Hepatocyte (in vitro differentiated cells): Measurements from ENCODE around the gene GUF1. TPM values are rescaled to one million over a fixed set of nuclear protein-coding genes. Genes with fewer than 3 reads are reported as not detected.

Experiments
- DNase-seq: peaks from one replicate; pipeline ENCODE4 v3.0.0-alpha.2; 2016; ENCODE audit warnings: low spot score
- H2AFZ ChIP-seq: fragments of 200-600 bp; sonication (generic); 2 replicates; pipeline ENCODE4 v1.6.0; 2016; ENCODE audit warnings: antibody characterized with exemption, mild to moderate bottlenecking
- H3K27ac ChIP-seq: fragments of 200-600 bp; sonication (generic); 2 replicates; pipeline ENCODE4 v1.5.1; 2016; ENCODE audit warnings: mild to moderate bottlenecking
- H3K27me3 ChIP-seq: fragments of 200-600 bp; sonication (generic); 2 replicates; pipeline ENCODE4 v1.6.1; 2016
- H3K36me3 ChIP-seq: fragments of 200-600 bp; sonication (generic); replicated peaks from 2 replicates; pipeline ENCODE4 v1.5.1; 2016; ENCODE audit warnings: low read depth; ENCODE audit not compliant: insufficient read depth
- H3K4me1 ChIP-seq: fragments of 200-600 bp; sonication (generic); 2 replicates; pipeline ENCODE4 v1.5.1; 2016; ENCODE audit warnings: mild to moderate bottlenecking, moderate library complexity; ENCODE audit not compliant: insufficient read depth
- H3K4me2 ChIP-seq: fragments of 200-600 bp; sonication (generic); 2 replicates; pipeline ENCODE4 v1.6.0; 2016
- H3K4me3 ChIP-seq: fragments of 200-600 bp; sonication (generic); 2 replicates; pipeline ENCODE4 v1.5.1; 2016; ENCODE audit warnings: mild to moderate bottlenecking
- H3K79me2 ChIP-seq: fragments of 200-600 bp; sonication (generic); 2 replicates; pipeline ENCODE4 v1.6.0; 2017; ENCODE audit warnings: mild to moderate bottlenecking
- H3K9me2 ChIP-seq: fragments of 200-600 bp; sonication (generic); replicated peaks from 2 replicates; pipeline ENCODE4 v1.6.0; 2017; ENCODE audit warnings: mild to moderate bottlenecking; ENCODE audit not compliant: insufficient read depth
- H3K9me3 ChIP-seq: fragments of 200-600 bp; sonication (generic); 2 replicates; pipeline ENCODE4 v1.5.1; 2016; ENCODE audit warnings: low read depth, mild to moderate bottlenecking
- H4K20me1 ChIP-seq: fragments of 200-600 bp; sonication (generic); 2 replicates; pipeline ENCODE4 v1.6.0; 2016; ENCODE audit warnings: mild to moderate bottlenecking; ENCODE audit not compliant: insufficient read depth, poor library complexity, severe bottlenecking
- CTCF ChIP-seq: fragments of 200-600 bp; sonication (generic); IDR thresholded peaks from 2 replicates; pipeline ENCODE4 v1.5.1; 2016; ENCODE audit warnings: antibody characterized with exemption, mild to moderate bottlenecking; ENCODE audit not compliant: poor library complexity
- EZH2 ChIP-seq: fragments of 200-600 bp; sonication (generic); IDR thresholded peaks from 2 replicates; pipeline ENCODE4 v1.6.1; 2016; ENCODE audit warnings: antibody characterized with exemption, mild to moderate bottlenecking, borderline replicate concordance
- EZH2phosphoT487 ChIP-seq: fragments of 200-600 bp; sonication (generic); IDR thresholded peaks from one replicate; pipeline ENCODE4 v1.6.1; 2018; ENCODE audit warnings: antibody characterized with exemption, mild to moderate bottlenecking, low read depth, moderate library complexity; ENCODE audit not compliant: unreplicated experiment, severe bottlenecking
- WGBS: methylation state at CpG from one replicate; pipeline ENCODE4 v1.1.6; 2016; ENCODE audit warnings: low lambda C conversion rate; ENCODE audit errors: missing lambda C conversion rate; 5-methylcytosine and 5-hydroxymethylcytosine counted together
- polyA plus RNA-seq: library from polyadenylated mRNA; unstranded; fragments of >200 nt; fragmentation: Nextera tagmentation; extraction: Ambion mirVana; gene quantifications from 2 replicates; pipeline ENCODE4 v1.2.1, GENCODE V29; 2016
- total RNA-seq: library from RNA; depleted of rRNA; stranded (reverse); fragments of >200 nt; gene quantifications from 2 replicates; pipeline ENCODE4 v1.2.3, GENCODE V29; 2014

The GUF1 gene
- total and polyA plus RNA-seq, 2 experiments from 2014 or later: 10.9 to 17.5 TPM

- Histone ChIP-seq H3K4me1 (peaks cover 3% of the 10 kb centered on the region), H2AFZ (no peak overlapping the region), H3K9me2 (no peaks in the 10 kb centered on the region), H3K9me3 (no peaks in the 10 kb centered on the region), H3K79me2 (peaks cover 67% of the 10 kb centered on the region), H3K27me3 (no peaks in the 10 kb centered on the region), H4K20me1 (no peaks in the 10 kb centered on the region), H3K4me3 (no peak overlapping the region), H3K36me3 (no peaks in the 10 kb centered on the region), H3K4me2 (no peak overlapping the region), H3K27ac (no peak overlapping the region)
- no peak for TF ChIP-seq CTCF
- WGBS: 98% methylated on average over 3 of the region's 3 CpGs
- no peak for DNase-seq
Observed at GRCh38 chr4:44722001-44722400, 43.8 kb downstream of the GUF1 start.

- no peaks in the 10 kb centered on the region for H3K36me3 ChIP-seq
- peaks cover 3% of the 10 kb centered on the region for H3K4me1 ChIP-seq
- H3K9me2 ChIP-seq: no peaks in the 10 kb centered on the region
- peak overlapping the region; percentile 80 for H3K4me3 ChIP-seq
- H3K4me2 ChIP-seq: peak overlapping the region; percentile 83
- H3K9me3 ChIP-seq: no peaks in the 10 kb centered on the region
- TF ChIP-seq EZH2phosphoT487 (no peak), CTCF (no peak), EZH2 (no peak)
- peak; percentile 9 for DNase-seq
- no peaks in the 10 kb centered on the region for H3K27me3 ChIP-seq
- H4K20me1 ChIP-seq: no peaks in the 10 kb centered on the region
- 34% methylated on average over 6 of the region's 6 CpGs for WGBS
- peak overlapping the region; percentile 79 for H3K27ac ChIP-seq
- peak overlapping the region; percentile 99 for H2AFZ ChIP-seq
- H3K79me2 ChIP-seq: peaks cover 46% of the 10 kb centered on the region
Observed at GRCh38 chr4:44725166-44725565, 46.9 kb downstream of the GUF1 start.

- 2% methylated on average over 9 of the region's 9 CpGs for WGBS
- no peak for DNase-seq
- peak overlapping the region; percentile 80 for H3K4me3 ChIP-seq
- no peaks in the 10 kb centered on the region for H3K9me3 ChIP-seq
- peaks cover 3% of the 10 kb centered on the region for H3K4me1 ChIP-seq
- no peaks in the 10 kb centered on the region for H4K20me1 ChIP-seq
- H3K27me3 ChIP-seq: peaks cover 3% of the 10 kb centered on the region
- peaks cover 42% of the 10 kb centered on the region for H3K79me2 ChIP-seq
- no peaks in the 10 kb centered on the region for H3K9me2 ChIP-seq
- H2AFZ ChIP-seq: peak overlapping the region; percentile 99
- no peaks in the 10 kb centered on the region for H3K36me3 ChIP-seq
- peak overlapping the region; percentile 79 for H3K27ac ChIP-seq
- H3K4me2 ChIP-seq: peak overlapping the region; percentile 83
- TF ChIP-seq EZH2 (no peak), CTCF (no peak), EZH2phosphoT487 (no peak)
Observed at GRCh38 chr4:44725726-44726037, 47.5 kb downstream of the GUF1 start.
